Stomach (tissue), 4 donors: ENCODE data around the gene MEGF6.

Experiments
- POLR2A ChIP-seq, 4 donors: fragments of 450-650 bp; IDR thresholded peaks; one replicate each; pipeline ENCODE4 v1.6.1; 2016; ENCODE audit warnings: antibody characterized with exemption in 4 of 4, control low read depth in 2 of 4, mild to moderate bottlenecking in 1 of 4, moderate library complexity in 1 of 4
- POLR2AphosphoS5 ChIP-seq, 3 donors: sonication (generic); formaldehyde crosslinking; IDR thresholded peaks; one replicate each; pipeline ENCODE4 v1.6.1; 2016; ENCODE audit warnings: antibody characterized with exemption in 3 of 3

GRCh38 chr1:3656450-3657095 lies 45.3 kb upstream of the MEGF6 start:
- no peak for TF ChIP-seq POLR2AphosphoS5 (IDR thresholded peaks at IDR 0.05)
- TF ChIP-seq POLR2A (IDR thresholded peaks at IDR 0.05): no peak
